ENCODE measurements around the gene THRB. TPM values are rescaled to one million over a fixed set of nuclear protein-coding genes. Genes with fewer than 3 reads are reported as not detected.

THRB gene
- total and polyA plus RNA-seq, 9 of the 15 experiments (the other 6 are each of a cell fraction or from before 2014, with no cell fraction given): 1.7 to 14.9 (median 6.9) TPM

- no peaks in the 10 kb centered on the region; a peak in 1 of 5 replicates for H3K4me1 ChIP-seq (replicated peaks in 1 of 2; ENCODE audit: control insufficient read depth in 2 of 2, insufficient read depth in 2 of 2, low read length in 2 of 2)
- H3K9me1 ChIP-seq (ENCODE audit: control insufficient read depth, insufficient read depth, low read length): no peaks in the 10 kb centered on the region
- no peak for TF ChIP-seq ZNF41 (CRISPR knock-in tag; conservative IDR thresholded peaks at IDR 0.05)
- no peak for TF ChIP-seq KLF16 (IDR thresholded peaks at IDR 0.05)
- TF ChIP-seq CCAR2 (IDR thresholded peaks at IDR 0.05; ENCODE audit: low read depth, low read length): no peak
- no peak for TF ChIP-seq POLR3A (IDR thresholded peaks at IDR 0.05; ENCODE audit: borderline replicate concordance, extremely low read depth, insufficient read depth, insufficient read length)
- TF ChIP-seq CREB3L1 (IDR thresholded peaks at IDR 0.05; ENCODE audit: borderline replicate concordance, low read depth): no peak
- no peak for TF ChIP-seq ZBTB8A (IDR thresholded peaks at IDR 0.05; ENCODE audit: partially characterized antibody)
- no peak for TF ChIP-seq GTF2A2 (tag; IDR thresholded peaks at IDR 0.05)
- no peak for TF ChIP-seq ZC3H11A (IDR thresholded peaks at IDR 0.05; ENCODE audit: low read depth, low read length)
- TF ChIP-seq ETS2 (tag; IDR thresholded peaks at IDR 0.05; ENCODE audit: borderline replicate concordance, poor library complexity, severe bottlenecking): no peak
- no peak for TF ChIP-seq MBD2 (IDR thresholded peaks at IDR 0.05; ENCODE audit: borderline replicate concordance, low read depth)
- no peak for TF ChIP-seq PRPF4 (IDR thresholded peaks at IDR 0.05; ENCODE audit: insufficient read depth, low read depth, low read length, poor library complexity, severe bottlenecking)
- no peak for TF ChIP-seq MTA1 (IDR thresholded peaks at IDR 0.05; ENCODE audit: borderline replicate concordance)
- TF ChIP-seq CBX2 (IDR thresholded peaks at IDR 0.05; ENCODE audit: insufficient read depth, low read length, poor library complexity, severe bottlenecking): no peak
- no peak for TF ChIP-seq E4F1 (CRISPR knock-in tag; IDR thresholded peaks at IDR 0.05; ENCODE audit: borderline replicate concordance)
- no peak for TF ChIP-seq ZNF668 (CRISPR knock-in tag; IDR thresholded peaks at IDR 0.05)
- TF ChIP-seq NCOA4 (IDR thresholded peaks at IDR 0.05; ENCODE audit: partially characterized antibody): no peak
- no peaks in the 10 kb centered on the region for H3K9me3 ChIP-seq (replicated peaks; ENCODE audit: control insufficient read depth, insufficient read depth, low read depth, low read length)
- POLR2A ChIA-PET: interaction anchor here (1.0 kb wide), 1 partner anchor 10 kb away, joined by 3 read pairs; no protein-coding TSS in a partner anchor
- FAIRE-seq: no peak
- no peak overlapping the region for H3K4me3 ChIP-seq
- no peak overlapping the region for H2AFZ ChIP-seq (ENCODE audit: low read depth, low read length)
- in situ Hi-C loops (cut with MboI) (no loop called here), intact Hi-C loops (cut with micrococcal nuclease) (no loop called here)
- BruUV-seq (replicated peaks): no TSS peak
- H3K27ac ChIP-seq (ENCODE audit: extremely low read depth, low read depth, low read length): no peak overlapping the region
- H3K27me3 ChIP-seq (ENCODE audit: control insufficient read depth in 2 of 2, insufficient read depth in 2 of 2, low read length in 2 of 2): no peaks in the 10 kb centered on the region
- no peaks in the 10 kb centered on the region for H3K36me3 ChIP-seq (ENCODE audit: control insufficient read depth, insufficient read depth, low read length)
- no peak overlapping the region for H3K9ac ChIP-seq (ENCODE audit: insufficient read depth in 1 of 2, low read depth in 2 of 2, low read length in 2 of 2)
- ATAC-seq: no peak; the same call in 2 of the 3 replicates
- peaks cover 7% of the 10 kb centered on the region; the same call in 1 of the 3 replicates for H3K79me2 ChIP-seq (ENCODE audit: control insufficient read depth, insufficient read depth, low read length)
- no peak for DNase-seq (ENCODE audit: extremely low read depth in 1 of 4, low spot score in 3 of 4)
- no peak overlapping the region for H3K4me2 ChIP-seq (ENCODE audit: insufficient read depth, low read length)
- 39% methylated on average over 3 of the region's 3 CpGs for WGBS (ENCODE audit: insufficient coverage, low coverage, missing lambda C conversion rate)
- no peaks in the 10 kb centered on the region for H4K20me1 ChIP-seq (replicated peaks; ENCODE audit: control insufficient read depth, insufficient read depth, low read length)
- CTCF ChIA-PET (ENCODE audit: low intra/inter-chr PET ratio): no interaction called here
These were observed 17.6 kb downstream of the THRB start for GRCh38 chr3:24476871-24477656.

Data from K562 (cell line).